ENCODE measurements around the gene SLC66A1.
"Not testable (repeated sequence)": the region's sequence is repeated elsewhere in the genome, so short reads cannot be mapped to it uniquely, and the experiment has no call there.

SLC66A1 gene

DNA sequence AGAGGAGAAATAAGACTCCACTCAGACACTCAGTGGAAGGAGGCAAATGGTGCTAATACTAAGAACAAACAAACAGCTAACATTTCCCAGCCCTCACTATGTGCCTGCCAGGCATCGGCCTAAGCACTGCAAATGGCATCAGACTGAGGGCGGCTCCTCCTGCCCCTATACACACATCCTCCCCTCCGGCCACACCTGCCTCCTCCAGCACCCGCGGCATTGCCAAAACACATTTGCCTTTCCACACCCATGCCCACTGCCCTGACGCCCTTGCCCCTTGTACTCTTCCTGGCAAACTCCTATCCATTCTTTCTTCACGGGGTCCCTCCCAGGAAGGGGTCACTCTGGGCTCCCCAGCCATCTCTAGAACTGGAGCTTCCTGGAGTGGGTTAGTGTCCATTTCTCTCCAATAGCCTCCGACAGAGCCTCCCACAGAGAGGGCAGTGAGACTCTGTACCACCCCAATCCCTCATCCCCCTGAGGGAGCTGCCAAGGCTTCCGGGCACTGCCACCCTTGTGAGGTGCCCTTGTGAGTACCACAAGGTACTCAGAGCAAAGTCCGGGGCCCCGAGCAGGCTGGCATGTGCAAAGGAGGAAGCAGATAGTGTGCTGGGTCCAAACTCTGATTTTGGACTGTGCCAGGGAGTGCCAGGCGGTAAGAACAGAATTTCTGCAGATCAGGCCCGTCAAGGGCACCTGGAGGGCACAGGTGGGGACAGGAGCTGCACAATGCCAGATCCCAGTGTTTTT lies 24.5 kb upstream of the SLC66A1 start:
- Mint-ChIP-seq H3K4me3 (peak overlapping the region; percentile 67), H3K36me3 (ENCODE audit: low read depth) (no peaks in the 10 kb centered on the region), H3K27me3 (peaks cover 26% of the 10 kb centered on the region), H3K9me3 (peaks cover 11% of the 10 kb centered on the region), H3K27ac (peak overlapping the region; percentile 24), H3K4me1 (ENCODE audit: low read depth) (peaks cover 11% of the 10 kb centered on the region)
- intact Hi-C loops (cut with micrococcal nuclease): no loop called here

DNA sequence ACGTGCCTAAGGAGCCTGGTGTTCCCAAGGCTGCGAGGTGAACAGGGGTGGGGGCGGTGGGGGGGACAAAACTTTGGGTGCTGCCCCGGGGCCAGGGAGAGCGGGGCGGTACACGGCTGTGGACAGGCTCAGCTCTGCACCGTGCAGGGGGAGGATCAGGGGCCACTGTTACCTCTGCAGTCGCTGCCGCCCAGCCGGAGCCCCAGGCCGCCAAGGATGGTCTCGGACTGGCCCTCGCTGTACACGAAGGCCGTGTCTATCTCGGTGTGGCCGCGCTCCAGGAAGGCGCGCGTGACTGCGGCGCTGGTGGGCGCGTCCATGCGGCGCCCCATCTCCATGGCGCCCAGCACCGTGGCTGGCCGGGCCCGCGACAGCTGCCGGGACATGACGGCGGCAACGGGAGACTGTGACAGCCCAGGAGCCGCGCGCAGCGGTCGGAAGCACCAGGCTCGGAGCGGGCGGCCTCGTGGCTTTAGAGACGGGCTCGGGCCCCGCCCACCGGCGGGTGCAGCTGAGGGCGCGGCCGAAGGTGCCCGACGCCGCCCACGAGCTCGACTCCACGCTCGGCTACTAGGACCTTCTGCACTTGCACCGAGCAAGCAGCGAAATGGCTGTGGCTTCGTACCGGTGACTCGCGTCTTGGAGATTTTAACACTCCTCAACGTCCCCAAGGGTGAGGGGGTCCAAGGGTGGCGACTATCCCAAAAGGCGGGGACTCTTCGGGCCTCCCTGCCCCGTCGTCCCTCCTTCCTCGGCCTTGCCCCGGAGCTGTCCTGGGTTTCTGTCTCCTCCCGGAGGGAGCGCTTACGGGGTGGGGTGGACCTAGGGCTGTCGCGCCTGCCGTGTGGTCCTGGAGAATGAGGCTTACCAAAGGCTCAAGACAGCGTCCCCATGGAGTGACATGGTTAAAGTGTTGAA lies 23.5 kb upstream of the SLC66A1 start, which contains the start of gene AKR7A3:
TSS of gene AKR7A3 (minus strand) at position 447 of the 918 bp plus-strand sequence. CDS start at position 386, 61 bp downstream.
- peaks cover 11% of the 10 kb centered on the region for H3K4me1 Mint-ChIP-seq (ENCODE audit: low read depth)
- peak within 1 kb of the TSS; percentile 67 for H3K4me3 Mint-ChIP-seq
- intact Hi-C loops (cut with micrococcal nuclease); H3K36me3 Mint-ChIP-seq (ENCODE audit: low read depth): not testable (repeated sequence)
- H3K27ac Mint-ChIP-seq: peak within 1 kb of the TSS; percentile 24
- H3K27me3 Mint-ChIP-seq: peaks cover 26% of the 10 kb centered on the region
- H3K9me3 Mint-ChIP-seq: peaks cover 11% of the 10 kb centered on the region

DNA sequence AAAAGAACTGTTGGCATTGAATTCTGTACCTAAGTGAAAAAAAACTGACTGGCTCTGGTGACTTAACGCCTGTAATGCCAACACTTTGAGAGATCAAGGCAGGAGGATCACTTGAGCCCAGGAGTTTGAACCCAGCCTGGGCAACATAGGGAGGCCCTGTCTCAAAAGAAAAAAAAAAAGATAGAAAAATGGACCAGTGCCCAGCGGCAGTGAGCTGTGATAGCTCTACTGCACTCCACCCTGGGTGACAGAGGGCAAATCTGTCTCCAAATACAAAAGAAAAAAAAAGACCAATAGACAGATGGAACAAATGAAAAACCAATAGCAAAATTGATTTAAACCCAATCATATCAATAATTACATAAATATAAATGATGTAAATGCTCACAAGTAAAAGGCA lies 22.9 kb upstream of the SLC66A1 start:
- intact Hi-C loops (cut with micrococcal nuclease): no loop called here
- Mint-ChIP-seq H3K27ac (no peak overlapping the region), H3K9me3 (peaks cover 18% of the 10 kb centered on the region), H3K4me1 (ENCODE audit: low read depth) (peaks cover 11% of the 10 kb centered on the region), H3K36me3 (ENCODE audit: low read depth) (peaks cover 4% of the 10 kb centered on the region), H3K27me3 (peaks cover 26% of the 10 kb centered on the region), H3K4me3 (peak overlapping the region; percentile 67)

DNA sequence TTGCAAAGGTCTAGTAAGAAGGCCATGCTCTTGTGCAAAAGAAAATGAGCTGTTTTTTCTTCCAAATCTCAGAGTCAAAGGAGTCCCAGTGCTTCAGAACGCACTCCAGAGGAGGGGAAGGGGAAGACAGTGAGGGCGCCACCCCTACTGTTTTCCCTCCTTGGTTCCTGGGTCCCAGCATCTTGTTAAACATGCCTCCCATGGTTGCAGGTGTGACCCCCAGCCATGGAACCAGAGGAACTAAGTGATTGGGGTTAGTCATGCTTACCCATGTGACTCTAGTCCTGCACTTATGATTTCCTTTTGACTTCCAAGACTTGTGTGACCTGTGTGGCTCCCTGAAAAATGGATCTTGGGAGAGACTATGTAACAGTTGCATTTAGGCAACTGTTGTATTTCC lies 17.5 kb upstream of the SLC66A1 start:
- H3K4me1 Mint-ChIP-seq (ENCODE audit: low read depth): no peaks in the 10 kb centered on the region
- H3K9me3 Mint-ChIP-seq: peaks cover 45% of the 10 kb centered on the region
- H3K4me3 Mint-ChIP-seq: no peak overlapping the region
- H3K27ac Mint-ChIP-seq: no peak overlapping the region
- peaks cover 3% of the 10 kb centered on the region for H3K27me3 Mint-ChIP-seq
- intact Hi-C loops (cut with micrococcal nuclease): no loop called here
- peaks cover 8% of the 10 kb centered on the region for H3K36me3 Mint-ChIP-seq (ENCODE audit: low read depth)

DNA sequence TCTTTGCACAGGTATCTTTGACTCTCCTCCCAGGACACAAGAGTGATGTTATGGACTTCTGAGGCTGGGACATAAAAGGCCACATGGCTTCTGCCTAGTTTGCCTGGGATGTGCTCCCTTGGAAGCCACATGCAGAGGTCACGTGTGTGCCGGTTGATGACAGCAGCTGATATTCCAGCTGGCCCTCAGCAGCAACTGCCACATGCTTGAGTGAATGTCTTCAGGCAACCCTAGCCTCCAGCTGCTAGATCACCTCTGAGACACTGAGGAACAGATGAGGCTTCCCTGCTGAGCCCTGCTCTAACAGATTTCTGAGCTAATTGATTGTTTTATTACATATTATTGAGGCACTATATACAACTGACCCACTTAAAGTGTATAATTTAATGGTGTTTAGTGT lies 11.9 kb upstream of the SLC66A1 start:
- H3K4me3 Mint-ChIP-seq: no peak overlapping the region
- intact Hi-C loops (cut with micrococcal nuclease): no loop called here
- no peak overlapping the region for H3K27ac Mint-ChIP-seq
- no peaks in the 10 kb centered on the region for H3K4me1 Mint-ChIP-seq (ENCODE audit: low read depth)
- no peaks in the 10 kb centered on the region for H3K27me3 Mint-ChIP-seq
- peaks cover 32% of the 10 kb centered on the region for H3K36me3 Mint-ChIP-seq (ENCODE audit: low read depth)
- peaks cover 17% of the 10 kb centered on the region for H3K9me3 Mint-ChIP-seq

DNA sequence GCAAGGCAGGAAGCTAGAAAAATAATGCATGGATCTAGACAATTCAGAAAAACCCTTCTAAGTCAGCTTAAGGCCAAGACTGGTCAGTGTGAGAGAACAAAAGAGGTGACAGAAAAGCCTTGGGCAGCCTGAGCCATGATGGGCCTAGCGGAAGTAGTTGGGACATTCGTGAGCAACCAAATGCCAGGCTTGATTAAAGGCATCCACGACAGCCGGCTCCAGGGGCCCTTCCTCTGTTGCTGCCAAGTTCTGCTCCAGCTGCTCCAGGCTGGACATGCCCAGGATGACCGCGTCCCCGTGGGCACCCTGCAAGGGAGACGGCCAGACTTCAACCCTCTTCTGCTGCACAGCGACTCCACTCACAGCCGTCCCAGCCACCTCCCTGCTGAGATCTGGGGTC lies 8.0 kb upstream of the SLC66A1 start:
- H3K4me3 Mint-ChIP-seq; H3K4me1 Mint-ChIP-seq (ENCODE audit: low read depth); intact Hi-C loops (cut with micrococcal nuclease); H3K9me3 Mint-ChIP-seq; H3K27ac Mint-ChIP-seq; H3K27me3 Mint-ChIP-seq: not testable (repeated sequence)
- H3K36me3 Mint-ChIP-seq (ENCODE audit: low read depth): peaks cover 67% of the 10 kb centered on the region

DNA sequence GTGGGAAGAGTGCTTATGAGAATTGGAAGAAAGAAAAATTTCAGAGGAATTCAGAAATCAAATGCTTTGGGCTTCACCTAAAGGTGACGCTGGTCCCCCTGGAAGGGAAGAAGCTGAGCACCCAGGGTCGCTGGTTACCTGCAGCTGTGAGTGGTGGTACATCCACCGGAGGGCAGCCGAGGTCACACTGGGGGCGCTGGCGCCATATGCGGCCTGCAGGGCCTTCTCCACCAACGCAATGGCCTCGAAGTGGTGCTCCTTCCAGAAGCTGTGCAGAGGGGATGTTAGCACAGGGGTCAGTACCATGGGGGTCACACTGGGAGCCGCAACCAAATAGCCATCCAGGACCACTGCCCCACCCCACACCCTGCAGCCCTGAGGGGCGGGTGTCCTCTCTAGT lies 6.2 kb upstream of the SLC66A1 start:
- H3K36me3 Mint-ChIP-seq (ENCODE audit: low read depth): peaks cover 67% of the 10 kb centered on the region
- peaks cover 14% of the 10 kb centered on the region for H3K4me1 Mint-ChIP-seq (ENCODE audit: low read depth)
- H3K4me3 Mint-ChIP-seq: no peak overlapping the region
- H3K27ac Mint-ChIP-seq: no peak overlapping the region
- H3K27me3 Mint-ChIP-seq: no peaks in the 10 kb centered on the region
- intact Hi-C loops (cut with micrococcal nuclease): no loop called here
- no peaks in the 10 kb centered on the region for H3K9me3 Mint-ChIP-seq

DNA sequence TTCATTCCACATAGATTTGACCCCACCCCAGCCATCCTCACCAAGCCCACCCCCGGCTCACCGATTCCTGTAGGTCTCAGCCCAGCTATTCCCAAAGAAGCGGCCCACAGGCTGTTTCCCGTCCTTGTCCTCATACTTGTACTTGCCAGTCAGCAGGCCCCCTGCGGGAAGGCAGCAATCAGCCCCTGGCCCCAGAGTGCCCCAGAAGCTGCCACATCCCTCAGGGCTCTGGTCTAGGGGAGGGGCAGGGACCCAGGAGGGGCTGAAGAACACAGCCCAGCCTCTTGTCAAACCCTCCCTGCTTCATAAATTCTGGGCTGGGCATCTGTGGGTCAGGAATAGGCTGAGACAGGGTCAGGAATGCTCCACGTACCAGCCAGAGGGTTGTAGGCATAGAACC lies 5.2 kb upstream of the SLC66A1 start:
- Mint-ChIP-seq H3K27me3 (no peaks in the 10 kb centered on the region), H3K4me3 (no peak overlapping the region), H3K27ac (no peak overlapping the region), H3K9me3 (no peaks in the 10 kb centered on the region), H3K4me1 (ENCODE audit: low read depth) (peaks cover 20% of the 10 kb centered on the region), H3K36me3 (ENCODE audit: low read depth) (peaks cover 67% of the 10 kb centered on the region)
- intact Hi-C loops (cut with micrococcal nuclease): no loop called here

DNA sequence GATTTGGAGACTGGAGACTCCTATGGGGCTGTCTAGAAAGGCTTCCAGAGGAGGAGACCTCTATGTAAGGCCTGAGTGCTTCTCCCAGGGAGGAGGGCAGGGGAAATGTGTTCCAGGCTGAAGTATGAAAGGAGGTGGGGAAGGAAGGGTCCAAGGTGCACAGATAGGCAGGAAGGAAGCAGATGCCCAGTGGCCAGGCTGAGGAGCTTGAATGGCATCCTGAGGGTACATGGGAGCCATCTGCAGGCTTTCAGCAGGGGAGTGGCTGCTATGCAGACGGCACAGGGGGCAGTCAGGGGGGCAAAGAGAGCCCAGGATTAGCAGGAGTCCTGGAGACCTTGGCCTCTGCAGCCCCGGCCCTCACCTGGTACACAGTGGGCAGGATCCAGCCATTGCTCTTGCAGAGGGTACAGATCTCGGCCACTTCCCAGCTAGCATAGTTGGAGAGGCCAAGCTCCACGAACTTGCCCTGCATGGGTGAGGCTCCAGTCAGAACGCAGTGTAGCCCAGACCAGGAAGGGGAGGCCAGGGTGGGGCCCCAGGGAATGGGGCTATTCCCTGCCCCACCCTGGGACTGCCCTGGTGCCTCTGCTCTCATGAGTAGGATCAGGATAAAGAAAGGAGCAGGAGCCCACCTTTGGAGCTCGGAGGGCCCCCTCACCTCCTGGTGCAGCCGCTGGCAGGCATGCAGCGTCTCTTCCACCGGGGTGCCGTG lies 4.2 kb upstream of the SLC66A1 start:
- H3K27ac Mint-ChIP-seq: no peak overlapping the region
- H3K4me3 Mint-ChIP-seq: no peak overlapping the region
- peaks cover 64% of the 10 kb centered on the region for H3K36me3 Mint-ChIP-seq (ENCODE audit: low read depth)
- intact Hi-C loops (cut with micrococcal nuclease): no loop called here
- no peaks in the 10 kb centered on the region for H3K9me3 Mint-ChIP-seq
- no peaks in the 10 kb centered on the region for H3K27me3 Mint-ChIP-seq
- peaks cover 21% of the 10 kb centered on the region for H3K4me1 Mint-ChIP-seq (ENCODE audit: low read depth)

DNA sequence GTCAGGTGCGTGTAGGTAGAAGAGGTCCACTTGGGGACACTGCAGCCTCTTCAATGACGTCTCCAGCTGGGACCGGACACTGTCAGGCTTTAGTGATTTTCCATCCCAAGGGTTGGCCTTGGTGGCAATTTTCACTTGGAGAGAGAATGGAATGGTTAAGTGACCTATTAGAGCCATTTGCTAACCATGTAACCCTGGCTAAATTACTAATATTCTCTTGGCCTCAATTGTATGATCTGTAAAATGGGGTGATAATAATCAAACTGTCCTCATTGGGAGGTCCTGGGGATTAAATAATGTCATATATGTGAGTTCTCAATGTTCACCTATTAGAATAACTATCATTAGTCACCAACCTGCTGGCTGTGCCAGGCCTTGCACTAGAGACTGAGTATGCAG lies 3.6 kb upstream of the SLC66A1 start:
- H3K9me3 Mint-ChIP-seq: no peaks in the 10 kb centered on the region
- no peak overlapping the region for H3K4me3 Mint-ChIP-seq
- H3K4me1 Mint-ChIP-seq (ENCODE audit: low read depth): peaks cover 27% of the 10 kb centered on the region

DNA sequence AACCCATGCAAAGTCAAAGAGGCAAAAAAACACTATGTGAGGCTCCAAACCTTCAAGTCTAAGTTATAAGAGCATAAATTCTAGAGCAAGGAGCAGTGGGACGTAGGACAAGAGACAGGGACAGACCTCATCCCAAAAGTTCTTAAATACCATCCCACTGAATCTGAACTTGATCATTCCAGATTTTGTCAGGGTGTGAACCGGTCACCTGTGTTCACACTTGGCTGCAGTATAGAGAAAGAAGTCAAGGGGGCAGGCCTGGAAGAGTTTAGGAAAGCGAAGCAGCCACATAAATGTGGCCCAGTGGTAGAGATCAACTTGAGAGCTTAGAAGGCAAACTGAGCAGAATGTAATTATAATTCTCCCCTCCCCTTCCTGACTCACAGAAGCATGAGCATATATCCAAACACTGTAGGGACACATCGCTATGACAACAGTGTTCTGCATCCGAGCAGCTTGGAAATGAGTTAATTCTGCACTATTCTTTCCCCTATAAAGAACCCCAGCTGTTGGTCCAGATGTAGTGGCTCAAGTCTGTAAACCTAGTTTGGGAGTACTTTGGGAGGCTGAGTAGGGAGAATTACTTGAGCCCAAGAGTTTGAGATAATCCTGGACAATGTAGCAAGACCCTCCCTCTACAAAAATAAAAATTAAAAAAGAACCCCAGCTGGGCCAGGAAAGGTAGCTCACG lies 2.9 kb upstream of the SLC66A1 start:
- H3K9me3 Mint-ChIP-seq: no peaks in the 10 kb centered on the region
- H3K27ac Mint-ChIP-seq: no peak overlapping the region
- H3K4me3 Mint-ChIP-seq: no peak overlapping the region
- peaks cover 34% of the 10 kb centered on the region for H3K4me1 Mint-ChIP-seq (ENCODE audit: low read depth)
- no peaks in the 10 kb centered on the region for H3K27me3 Mint-ChIP-seq
- intact Hi-C loops (cut with micrococcal nuclease): no loop called here
- H3K36me3 Mint-ChIP-seq (ENCODE audit: low read depth): peaks cover 58% of the 10 kb centered on the region

More for the DNA sequence above, 3.6 kb upstream of the SLC66A1 start:
- Mint-ChIP-seq H3K27ac (no peak overlapping the region), H3K27me3 (no peaks in the 10 kb centered on the region), H3K36me3 (ENCODE audit: low read depth) (peaks cover 63% of the 10 kb centered on the region)
- intact Hi-C loops (cut with micrococcal nuclease): no loop called here

DNA sequence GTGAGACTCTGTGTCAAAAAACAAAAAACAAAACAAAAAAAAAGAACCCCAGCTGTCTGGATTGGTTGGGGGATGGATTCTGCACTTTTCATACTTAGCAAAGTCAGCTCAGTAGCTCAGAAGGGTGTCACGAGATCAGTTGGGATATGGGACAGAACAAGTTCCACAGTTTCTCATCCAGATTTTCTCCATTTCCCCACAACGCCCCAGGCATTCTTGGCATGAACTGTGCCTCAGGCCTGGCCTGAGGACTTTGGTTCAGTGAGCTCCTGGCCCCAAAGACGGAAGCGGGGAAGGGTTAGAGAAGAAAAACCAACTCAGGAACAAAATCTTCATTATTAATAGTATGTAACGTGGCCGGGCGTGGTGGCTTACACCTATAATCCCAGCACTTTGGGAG lies 2.1 kb upstream of the SLC66A1 start:
- no peaks in the 10 kb centered on the region for H3K27me3 Mint-ChIP-seq
- H3K4me1 Mint-ChIP-seq (ENCODE audit: low read depth): peaks cover 42% of the 10 kb centered on the region
- H3K4me3 Mint-ChIP-seq: no peak overlapping the region
- peaks cover 50% of the 10 kb centered on the region for H3K36me3 Mint-ChIP-seq (ENCODE audit: low read depth)
- intact Hi-C loops (cut with micrococcal nuclease): no loop called here
- H3K27ac Mint-ChIP-seq: no peak overlapping the region
- no peaks in the 10 kb centered on the region for H3K9me3 Mint-ChIP-seq

DNA sequence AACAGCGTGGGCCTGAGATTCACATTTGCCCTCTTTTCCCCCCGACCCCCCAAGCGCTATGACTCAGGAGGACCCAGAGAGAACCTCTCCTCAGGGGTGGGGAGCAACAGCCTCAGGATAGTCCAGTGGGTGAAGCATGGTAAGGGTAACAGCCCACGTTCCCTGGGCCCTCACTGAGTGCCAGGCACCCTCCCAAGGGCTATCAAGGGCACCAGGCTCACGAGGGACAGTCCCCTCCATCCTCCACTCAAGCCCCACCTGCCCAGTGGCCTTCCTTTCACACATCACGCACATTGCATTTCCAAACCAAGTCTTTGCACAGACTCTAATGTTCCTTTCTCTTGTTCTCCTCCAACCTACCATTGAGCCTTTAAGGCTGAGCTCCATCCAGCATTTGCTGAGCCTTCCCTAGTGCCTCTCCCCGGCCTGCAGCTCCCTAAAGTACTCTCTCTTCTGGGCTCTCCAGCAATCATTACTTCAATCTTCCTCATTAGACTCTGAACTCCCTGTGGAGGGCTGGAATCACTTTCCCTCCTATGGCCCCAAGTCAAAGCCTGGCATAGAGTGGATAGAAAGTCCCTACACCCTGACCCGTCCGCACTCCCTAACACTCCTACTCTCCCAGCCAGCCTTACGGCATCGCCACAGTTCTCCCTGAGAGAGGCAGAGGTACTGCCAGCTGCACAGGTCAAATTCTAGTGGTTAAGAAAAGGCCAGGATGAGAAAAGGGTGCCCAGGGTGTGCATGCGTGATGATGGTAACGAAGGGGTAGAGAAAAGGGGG lies 1.2 kb upstream of the SLC66A1 start:
- Mint-ChIP-seq H3K36me3 (ENCODE audit: low read depth) (peaks cover 47% of the 10 kb centered on the region), H3K4me3 (peak overlapping the region; percentile 86), H3K4me1 (ENCODE audit: low read depth) (peaks cover 51% of the 10 kb centered on the region), H3K9me3 (no peaks in the 10 kb centered on the region), H3K27me3 (no peaks in the 10 kb centered on the region), H3K27ac (peak overlapping the region; percentile 75)
- intact Hi-C loops (cut with micrococcal nuclease): no loop called here

Measured in dendritic cell treated with granulocyte-macrophage colony-stimulating factor and Interleukin-4, amounts not matched to agents 40 ng/mL and 50 ng/mL, for 4 days (primary cell).